H54 (cell line): ENCODE measurements around the gene ISX.

Experiments used
- DNase-seq: peaks from one replicate; pipeline ENCODE4 v3.0.0; 2011; ENCODE audit warnings: low spot score, mixed read lengths; ENCODE audit not compliant: insufficient read length
- FAIRE-seq: peaks from 3 replicates; lab custom pipeline; 2011; peaks lifted over from hg19 to GRCh38; lab: Jason Lieb, UNC
- POLR2A ChIP-seq: IDR thresholded peaks from 2 replicates; pipeline ENCODE4 v1.6.1; 2011; ENCODE audit warnings: low read depth, mild to moderate bottlenecking, low read length

Gene ISX

DNA sequence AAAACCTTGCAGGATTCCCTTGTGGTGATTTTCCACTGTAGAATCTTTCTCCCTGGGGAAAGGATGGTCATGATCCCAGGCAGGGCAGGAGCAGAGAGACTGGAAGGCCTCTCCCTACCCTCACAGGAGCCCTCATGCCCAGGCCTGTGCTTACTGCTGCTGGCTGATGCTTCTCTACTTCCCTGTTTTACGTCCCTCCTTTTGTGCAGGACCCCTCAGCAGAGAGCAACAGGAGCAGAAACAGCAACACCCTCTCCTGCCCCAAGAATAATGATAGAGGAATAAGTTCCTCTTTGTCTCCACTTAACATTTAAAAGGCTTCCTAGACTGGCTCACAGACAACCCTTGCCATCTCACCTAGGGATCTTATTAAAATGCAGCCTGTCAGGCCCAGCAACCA, 3.6 kb downstream of the ISX start:
- DNase-seq (no peak), FAIRE-seq (no peak)
- TF ChIP-seq POLR2A: no peak

GRCh38 chr22:35070451-35071093, 4.6 kb downstream of the ISX start:
- TF ChIP-seq POLR2A: no peak
- no peak for FAIRE-seq
- no peak for DNase-seq

GRCh38 chr22:35071784-35072183, 5.8 kb downstream of the ISX start:
- FAIRE-seq: no peak
- TF ChIP-seq POLR2A: no peak

GRCh38 chr22:35072925-35073324, 7.0 kb downstream of the ISX start:
- FAIRE-seq: peak; percentile 43
- no peak for TF ChIP-seq POLR2A
- peak; percentile 32 for DNase-seq

More at GRCh38 chr22:35071784-35072183, 5.8 kb downstream of the ISX start:
- DNase-seq: no peak

DNA sequence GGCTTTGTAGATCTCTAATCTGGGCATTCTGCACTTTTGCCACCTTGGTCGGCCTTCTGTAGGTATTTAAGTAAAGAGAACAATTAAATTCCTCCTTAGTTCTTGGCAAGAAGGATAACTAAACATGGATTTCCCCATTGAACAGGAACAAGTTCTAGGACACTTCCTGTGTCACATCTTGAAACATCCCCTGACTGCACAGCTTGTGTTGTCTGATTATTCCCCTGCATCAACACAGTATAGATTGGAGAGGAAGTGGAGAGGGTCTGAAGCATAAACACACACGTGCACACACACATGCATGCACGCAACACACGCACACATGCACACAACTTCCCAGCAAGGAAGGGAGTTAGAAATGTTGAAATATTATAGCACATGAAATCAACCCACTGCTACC, 8.6 kb downstream of the ISX start:
- no peak for DNase-seq
- no peak for TF ChIP-seq POLR2A
- FAIRE-seq: no peak

GRCh38 chr22:35076630-35077029, 10.7 kb downstream of the ISX start:
- no peak for FAIRE-seq

GRCh38 chr22:35085621-35086020, 19.7 kb downstream of the ISX start:
- DNase-seq (no peak), FAIRE-seq (no peak)
- TF ChIP-seq POLR2A: no peak

More at GRCh38 chr22:35076630-35077029, 10.7 kb downstream of the ISX start:
- TF ChIP-seq POLR2A: no peak
- DNase-seq: no peak

- no peak for DNase-seq
- no peak for FAIRE-seq
- TF ChIP-seq POLR2A: no peak
These were observed 23.2 kb downstream of the ISX start for GRCh38 chr22:35089139-35089538.

DNA sequence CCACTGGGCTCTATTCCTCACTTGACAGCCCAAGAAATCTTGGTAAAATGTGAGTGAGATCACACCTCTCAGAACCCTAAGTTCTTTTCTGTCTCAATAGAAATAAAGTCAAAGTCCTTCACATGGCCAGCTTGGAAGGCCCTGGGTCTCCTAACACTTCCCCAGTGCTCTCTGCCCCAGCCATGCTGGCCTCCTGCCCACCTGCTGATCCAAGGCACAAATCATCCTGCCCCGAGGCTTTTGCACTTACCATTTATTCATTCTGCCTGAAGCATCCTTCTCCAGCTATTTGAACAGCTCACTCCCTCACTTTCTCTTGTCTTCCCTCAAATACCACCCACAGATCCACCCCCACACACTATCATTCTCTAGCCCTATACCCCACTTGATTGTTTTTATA, 26.4 kb downstream of the ISX start:
- FAIRE-seq: no peak
- no peak for DNase-seq
- no peak for TF ChIP-seq POLR2A

DNA sequence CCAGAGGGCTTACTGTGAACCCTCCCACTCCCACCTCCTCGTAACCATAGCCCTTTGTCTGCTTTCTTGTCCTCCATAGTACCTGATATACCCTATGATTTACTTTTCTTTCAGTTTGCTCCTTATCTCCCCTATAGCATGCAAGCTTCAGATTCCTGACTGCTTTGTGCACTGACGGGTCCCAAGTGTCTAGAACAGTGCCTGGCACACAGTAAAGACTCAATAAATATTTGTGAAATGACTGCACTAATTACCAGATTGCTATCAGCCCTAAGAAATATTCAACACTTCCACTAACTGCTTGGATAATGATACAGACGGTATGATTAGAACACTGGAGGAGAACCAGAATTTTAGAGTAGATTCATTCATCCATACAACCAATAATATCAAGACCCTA, 33.0 kb downstream of the ISX start:
- FAIRE-seq: no peak
- no peak for TF ChIP-seq POLR2A
- no peak for DNase-seq

DNA sequence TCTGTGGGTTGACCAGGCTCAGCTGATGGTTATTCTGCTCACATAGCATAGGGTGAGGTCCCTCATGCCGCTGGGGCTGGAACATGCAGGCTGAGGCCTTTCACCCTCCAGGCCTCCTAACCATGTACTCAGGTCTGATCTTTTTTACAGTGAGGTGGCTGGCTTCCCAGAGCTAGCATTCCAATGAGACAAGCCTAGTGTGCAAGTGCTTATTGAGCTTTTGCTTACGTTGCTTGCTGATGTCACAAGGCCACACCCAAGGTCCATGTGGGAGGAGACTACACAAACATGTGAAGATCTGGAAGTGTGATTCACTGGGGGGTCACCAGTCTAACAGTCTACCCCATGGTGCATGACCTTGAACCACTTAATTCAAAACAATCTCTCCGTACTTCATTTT, 33.9 kb downstream of the ISX start:
- DNase-seq (no peak), FAIRE-seq (no peak)
- TF ChIP-seq POLR2A: no peak

DNA sequence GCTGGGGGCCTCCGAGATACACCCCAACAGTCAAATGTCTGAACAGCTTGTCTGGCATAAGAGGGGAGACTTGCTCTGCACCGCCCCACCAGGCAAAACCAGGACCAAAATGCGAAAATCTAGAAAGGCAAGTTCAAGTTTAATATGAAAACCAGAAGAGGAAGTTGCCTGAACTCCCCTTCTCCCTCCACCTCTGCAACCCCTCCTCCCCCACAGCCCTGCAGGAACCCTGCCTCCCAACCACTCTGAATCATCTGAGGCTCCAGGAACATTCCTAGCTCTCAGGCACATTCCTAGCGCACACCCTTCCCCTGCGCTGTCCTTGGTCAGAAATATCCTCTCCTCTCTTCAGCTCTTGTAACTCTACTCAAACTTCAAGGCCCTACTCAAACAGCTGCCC, 36.7 kb downstream of the ISX start:
- TF ChIP-seq POLR2A: no peak
- DNase-seq (peak; percentile 43), FAIRE-seq (no peak)

DNA sequence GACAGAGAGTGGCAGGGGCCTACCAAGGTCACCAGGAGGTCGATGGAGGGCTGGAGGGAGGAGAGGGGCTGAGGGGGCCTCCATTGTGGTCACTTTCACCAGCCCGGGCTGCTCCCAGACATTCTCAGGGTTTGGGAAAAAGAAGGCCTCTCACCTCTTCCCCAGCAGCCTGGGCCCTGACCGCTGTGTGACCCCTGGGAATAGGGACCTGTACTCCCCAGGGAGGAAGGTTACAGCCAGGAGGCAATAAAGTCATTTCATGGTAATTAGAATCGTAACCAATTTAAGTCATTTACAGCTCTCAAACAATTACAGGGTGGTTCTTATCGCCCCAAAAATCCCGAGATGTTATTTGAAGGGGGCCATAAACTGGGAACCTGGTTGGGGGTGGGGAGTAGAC, 37.8 kb downstream of the ISX start:
- TF ChIP-seq POLR2A: no peak
- no peak for DNase-seq
- no peak for FAIRE-seq

DNA sequence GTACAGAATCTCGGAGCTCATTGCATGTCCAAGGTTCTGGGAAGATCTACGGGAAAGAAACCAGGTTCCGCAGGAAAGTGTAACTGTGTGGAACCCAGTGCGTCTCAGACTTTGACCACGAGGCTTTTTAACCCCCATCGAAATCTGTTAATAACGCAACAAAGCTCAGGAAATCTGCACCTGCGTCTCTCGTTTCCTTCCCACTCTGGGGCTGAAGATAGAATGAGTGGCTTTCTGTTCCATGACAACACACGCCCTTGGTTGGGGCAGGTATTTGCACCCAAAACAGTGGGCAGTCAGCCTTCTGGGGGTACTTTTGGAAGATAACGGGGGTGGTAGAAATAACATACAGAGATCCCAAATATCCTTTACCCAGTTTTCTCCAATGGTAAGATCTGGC, 38.5 kb downstream of the ISX start:
- no peak for TF ChIP-seq POLR2A
- no peak for FAIRE-seq
- DNase-seq: no peak

DNA sequence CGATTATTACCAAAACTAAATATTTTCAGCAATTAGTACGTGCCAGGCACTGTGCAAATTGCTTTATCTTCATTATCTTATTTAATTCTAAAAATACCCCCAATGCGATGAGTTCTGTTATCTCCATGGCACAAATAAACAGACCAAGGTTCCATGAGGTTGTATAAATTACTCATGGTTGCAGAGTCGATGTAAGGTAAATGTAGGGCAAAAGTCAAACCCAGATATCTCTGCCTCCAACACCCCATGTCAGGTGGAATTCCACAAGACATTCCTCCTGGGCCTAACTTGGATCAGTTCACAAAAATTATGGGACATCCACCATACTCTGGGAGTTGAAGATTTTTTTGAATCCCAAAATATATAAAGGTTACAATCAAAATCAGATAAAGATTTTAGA, 43.7 kb downstream of the ISX start:
- FAIRE-seq: no peak
- TF ChIP-seq POLR2A: no peak
- no peak for DNase-seq
